Retinal pigment epithelial cell (primary cell): Measurements from ENCODE around the gene STEAP1.

ENCODE experiments used
- DNase-seq: peaks from one replicate; pipeline ENCODE4 v3.0.0-alpha.2; 2010; ENCODE audit warnings: low read depth
- H3K4me3 ChIP-seq: 2 replicates; pipeline ENCODE4 v1.5.1; 2011; ENCODE audit warnings: mild to moderate bottlenecking, low read length, control low read depth, moderate library complexity
- CTCF ChIP-seq: conservative IDR thresholded peaks from 2 replicates; pipeline ENCODE4 v1.5.1; 2011; ENCODE audit warnings: low read depth, low read length, control low read depth, inconsistent platforms

The STEAP1 gene

GRCh38 chr7:90190995-90191394 is 36.7 kb downstream of the STEAP1 start:
- no peak for DNase-seq
- TF ChIP-seq CTCF: no peak

DNA sequence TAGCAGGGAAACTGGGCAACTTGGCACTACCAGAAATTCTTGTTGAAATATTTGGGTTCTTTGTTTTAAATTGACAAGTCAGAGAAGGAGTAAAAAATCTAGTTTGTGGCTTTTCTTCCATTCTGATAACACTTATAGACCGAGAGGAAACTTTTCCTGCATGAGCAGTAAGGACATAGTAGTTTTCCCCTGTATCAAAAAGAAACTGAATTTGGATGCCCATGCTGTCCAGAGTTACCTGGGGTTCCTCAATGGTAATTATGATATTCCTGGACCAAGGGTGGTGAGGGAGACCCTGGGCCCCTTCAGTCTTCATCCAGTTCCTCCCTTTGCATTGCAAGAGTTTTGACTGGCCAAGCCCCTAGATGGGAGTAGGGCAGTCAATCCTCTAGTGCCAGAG is 37.4 kb downstream of the STEAP1 start:
- no peak for DNase-seq
- no peak overlapping the region for H3K4me3 ChIP-seq
- TF ChIP-seq CTCF: no peak

More at GRCh38 chr7:90190995-90191394, 36.7 kb downstream of the STEAP1 start:
- H3K4me3 ChIP-seq: no peak overlapping the region

GRCh38 chr7:90192876-90193750 is 38.8 kb downstream of the STEAP1 start:
- H3K4me3 ChIP-seq: no peak overlapping the region
- TF ChIP-seq CTCF: no peak
- no peak for DNase-seq

DNA sequence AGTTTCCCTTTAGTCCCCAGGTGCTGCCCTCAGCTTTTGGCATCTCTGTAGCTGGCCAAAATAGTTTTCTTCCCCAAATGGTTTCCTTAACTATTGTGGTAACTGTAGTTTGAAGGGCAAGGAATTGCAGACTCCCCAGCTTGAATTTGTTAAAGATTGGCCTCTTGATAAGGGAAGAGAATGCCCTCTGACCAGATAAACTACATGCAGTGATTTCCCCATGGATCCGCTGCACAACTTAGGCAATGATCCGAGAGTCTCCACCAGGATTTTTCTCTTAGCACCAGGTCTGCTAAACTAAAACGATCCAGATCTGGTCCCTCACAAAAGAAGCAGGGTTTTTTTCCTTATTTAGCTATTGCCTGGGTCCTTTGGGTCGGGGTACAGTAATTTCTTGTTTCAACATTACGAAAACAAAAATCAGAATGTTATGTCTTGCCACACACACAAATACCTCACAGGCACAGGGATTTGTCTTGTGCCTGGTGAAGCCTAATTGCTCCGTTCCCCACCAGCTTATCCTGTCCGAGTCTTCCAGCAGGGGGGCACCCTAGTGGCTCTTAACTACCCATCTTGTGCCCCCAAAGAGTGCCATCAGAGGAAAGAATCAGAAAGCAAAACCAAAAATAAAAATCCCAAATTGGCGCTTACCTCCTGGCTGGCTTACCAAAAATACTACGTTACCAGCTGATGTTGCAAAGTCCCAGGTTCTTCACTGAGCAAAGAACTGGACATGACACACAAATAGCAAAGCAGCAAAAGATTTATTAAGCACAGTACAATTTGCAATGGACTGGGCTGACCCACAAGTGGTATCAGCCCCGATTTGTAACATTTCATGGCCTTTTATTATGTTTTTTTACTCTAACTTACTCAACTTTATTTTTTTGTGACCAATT is 40.9 kb downstream of the STEAP1 start:
- H3K4me3 ChIP-seq: no peak overlapping the region
- DNase-seq: no peak
- TF ChIP-seq CTCF: no peak

- no peak overlapping the region for H3K4me3 ChIP-seq
- no peak for DNase-seq
- no peak for TF ChIP-seq CTCF
Measured at GRCh38 chr7:90201500-90202195, 47.4 kb downstream of the STEAP1 start.

GRCh38 chr7:90207956-90208355 is 53.7 kb downstream of the STEAP1 start:
- DNase-seq: no peak
- H3K4me3 ChIP-seq: no peak overlapping the region
- TF ChIP-seq CTCF: no peak
